Neutrophil (primary cell): ENCODE results near the gene CLMP.

Experiments used
- H3K27ac ChIP-seq: fragments of 200-600 bp; sonication (generic); 2 replicates; pipeline ENCODE4 v1.5.1; 2016; ENCODE audit warnings: mild to moderate bottlenecking, moderate library complexity
- H3K27me3 ChIP-seq: fragments of 200-600 bp; sonication (generic); 2 replicates; pipeline ENCODE4 v1.6.0; 2016; ENCODE audit warnings: mild to moderate bottlenecking
- H3K36me3 ChIP-seq: fragments of 200-600 bp; sonication (generic); 2 replicates; pipeline ENCODE4 v1.5.1; 2017
- H3K4me1 ChIP-seq, 2 experiments: fragments of 200-600 bp in 1 of 2; sonication (generic) in 1 of 2; 1 replicate in 1 of 2; 2 replicates in 1 of 2; pipeline versions ENCODE4 v1.5.1 to v1.6.1; 2013 to 2016; ENCODE audit warnings: low read depth in 1 of 2, low read length in 1 of 2, mild to moderate bottlenecking in 1 of 2, moderate library complexity in 1 of 2; ENCODE audit not compliant: control insufficient read depth in 1 of 2, insufficient read depth in 1 of 2
- H3K4me3 ChIP-seq, 2 experiments: fragments of 200-600 bp in 1 of 2; sonication (generic) in 1 of 2; 1 replicate in 1 of 2; 2 replicates in 1 of 2; pipeline ENCODE4 v1.5.1; 2013 to 2016; ENCODE audit warnings: low read depth in 1 of 2, low read length in 1 of 2, mild to moderate bottlenecking in 1 of 2, moderate library complexity in 1 of 2
- H3K9me3 ChIP-seq: fragments of 200-600 bp; sonication (generic); 2 replicates; pipeline ENCODE4 v1.5.1; 2016
- TF ChIP-seq, protein P1 (sequence below): fragments of 200-600 bp; sonication (generic); IDR thresholded peaks from 2 replicates; pipeline ENCODE4 v1.5.1; 2016; ENCODE audit warnings: antibody characterized with exemption

CLMP gene

DNA sequence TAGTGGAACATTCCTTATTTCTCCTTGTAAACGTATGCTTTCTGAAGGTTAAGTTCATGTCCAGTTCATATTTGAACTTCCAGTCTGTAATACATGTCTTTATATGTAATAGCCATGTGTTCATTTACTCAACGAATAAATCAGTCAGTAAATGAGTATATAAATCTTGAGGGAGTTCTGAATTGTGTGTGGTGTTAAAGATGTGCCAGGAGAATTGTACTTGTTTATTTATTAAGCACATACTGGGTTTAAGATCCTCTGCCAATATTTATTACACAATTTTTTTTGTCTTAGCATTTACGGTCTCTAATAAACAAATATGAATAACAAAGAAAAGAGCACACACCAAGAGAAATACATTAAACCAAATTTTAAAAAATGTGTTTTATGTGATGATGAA, 26.5 kb upstream of the CLMP start:
- Histone ChIP-seq H3K4me3 (no peak overlapping the region), H3K27me3 (no peaks in the 10 kb centered on the region), H3K4me1 (no peaks in the 10 kb centered on the region), H3K27ac (no peak overlapping the region), H3K36me3 (no peaks in the 10 kb centered on the region), H3K9me3 (no peaks in the 10 kb centered on the region)
- TF ChIP-seq, protein P1, sequence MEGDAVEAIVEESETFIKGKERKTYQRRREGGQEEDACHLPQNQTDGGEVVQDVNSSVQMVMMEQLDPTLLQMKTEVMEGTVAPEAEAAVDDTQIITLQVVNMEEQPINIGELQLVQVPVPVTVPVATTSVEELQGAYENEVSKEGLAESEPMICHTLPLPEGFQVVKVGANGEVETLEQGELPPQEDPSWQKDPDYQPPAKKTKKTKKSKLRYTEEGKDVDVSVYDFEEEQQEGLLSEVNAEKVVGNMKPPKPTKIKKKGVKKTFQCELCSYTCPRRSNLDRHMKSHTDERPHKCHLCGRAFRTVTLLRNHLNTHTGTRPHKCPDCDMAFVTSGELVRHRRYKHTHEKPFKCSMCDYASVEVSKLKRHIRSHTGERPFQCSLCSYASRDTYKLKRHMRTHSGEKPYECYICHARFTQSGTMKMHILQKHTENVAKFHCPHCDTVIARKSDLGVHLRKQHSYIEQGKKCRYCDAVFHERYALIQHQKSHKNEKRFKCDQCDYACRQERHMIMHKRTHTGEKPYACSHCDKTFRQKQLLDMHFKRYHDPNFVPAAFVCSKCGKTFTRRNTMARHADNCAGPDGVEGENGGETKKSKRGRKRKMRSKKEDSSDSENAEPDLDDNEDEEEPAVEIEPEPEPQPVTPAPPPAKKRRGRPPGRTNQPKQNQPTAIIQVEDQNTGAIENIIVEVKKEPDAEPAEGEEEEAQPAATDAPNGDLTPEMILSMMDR: no peak

DNA sequence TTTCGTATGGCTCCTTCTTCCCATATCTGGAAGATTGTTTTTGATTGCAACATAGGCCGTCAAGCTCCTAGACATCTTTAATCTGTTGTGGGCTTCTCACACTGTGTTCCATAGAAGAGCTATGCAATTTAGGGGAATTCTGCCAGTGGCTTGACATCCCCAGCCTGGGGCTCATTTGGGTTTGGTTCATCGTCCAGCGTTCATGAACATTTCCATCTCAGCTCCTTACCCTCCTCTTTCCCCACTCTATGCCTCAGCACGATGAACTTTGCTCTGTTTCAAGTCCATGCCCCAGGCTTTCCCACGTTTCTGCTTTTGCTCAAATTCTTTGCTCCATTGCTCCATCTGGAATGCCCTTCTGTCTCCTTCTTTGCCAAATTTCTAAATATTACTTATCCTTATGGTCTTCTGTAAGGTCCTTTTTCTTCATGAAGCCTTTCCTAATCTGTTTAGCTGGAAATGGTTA, 26.1 kb upstream of the CLMP start:
- Histone ChIP-seq H3K36me3 (no peaks in the 10 kb centered on the region), H3K27me3 (no peaks in the 10 kb centered on the region), H3K27ac (no peak overlapping the region), H3K4me3 (no peak overlapping the region), H3K4me1 (no peaks in the 10 kb centered on the region), H3K9me3 (no peaks in the 10 kb centered on the region)
- TF ChIP-seq, protein P1: no peak

DNA sequence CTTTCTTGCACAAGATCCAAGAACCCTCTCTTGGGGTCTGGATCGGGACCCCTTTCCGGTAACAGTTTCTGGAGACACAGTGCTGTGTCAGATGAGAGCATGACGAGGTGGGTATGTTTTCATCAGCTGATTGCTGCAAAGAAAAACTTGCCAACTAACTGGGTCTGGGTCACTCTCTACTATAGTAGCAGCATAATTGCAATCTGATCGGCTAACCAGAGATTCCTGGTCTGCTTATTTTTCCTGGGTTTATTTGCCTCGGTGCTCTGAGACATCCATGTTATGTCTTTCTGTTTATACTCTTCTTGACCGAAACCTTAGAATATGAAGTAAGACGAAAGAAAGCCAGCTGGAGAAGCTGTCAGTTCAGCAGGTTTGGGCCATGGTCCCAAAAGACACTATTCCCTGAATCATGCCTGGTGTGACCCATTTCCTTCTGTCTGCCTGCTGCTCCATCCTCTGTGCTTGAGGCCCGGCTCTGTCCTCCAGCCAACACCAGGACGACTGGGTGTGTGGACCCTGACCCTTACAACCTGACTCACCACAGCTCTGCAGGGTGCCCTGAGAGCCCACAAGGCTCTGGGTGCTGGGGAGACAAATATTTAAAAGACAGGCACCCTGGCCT, 24.1 kb upstream of the CLMP start:
- no peak overlapping the region for H3K4me3 ChIP-seq
- TF ChIP-seq, protein P1: no peak
- H3K27ac ChIP-seq: no peak overlapping the region
- no peaks in the 10 kb centered on the region for H3K4me1 ChIP-seq
- no peaks in the 10 kb centered on the region for H3K36me3 ChIP-seq
- H3K27me3 ChIP-seq: peaks cover 15% of the 10 kb centered on the region
- H3K9me3 ChIP-seq: no peaks in the 10 kb centered on the region

DNA sequence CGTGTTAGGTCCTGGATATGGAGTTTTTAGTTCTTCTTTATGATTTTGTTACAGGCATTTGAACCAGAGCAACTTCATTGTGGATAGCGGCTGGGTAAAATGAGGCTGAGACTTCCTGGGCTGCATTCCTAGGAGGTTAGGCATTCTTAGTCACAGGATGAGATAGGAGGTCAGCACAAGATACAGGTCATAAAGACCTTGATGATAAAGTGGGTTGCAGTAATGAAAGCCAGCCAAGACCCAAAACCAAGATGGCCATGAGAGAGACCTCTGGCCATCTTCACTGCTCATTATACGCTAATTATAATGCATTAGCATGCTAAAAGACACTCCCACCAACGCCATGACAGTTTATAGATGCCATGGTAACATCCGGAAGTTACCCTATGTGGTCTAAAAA, 23.4 kb upstream of the CLMP start:
- Histone ChIP-seq H3K27ac (no peak overlapping the region), H3K36me3 (no peaks in the 10 kb centered on the region), H3K27me3 (peaks cover 19% of the 10 kb centered on the region), H3K4me1 (no peaks in the 10 kb centered on the region), H3K4me3 (no peak overlapping the region), H3K9me3 (no peaks in the 10 kb centered on the region)
- TF ChIP-seq, protein P1: no peak

DNA sequence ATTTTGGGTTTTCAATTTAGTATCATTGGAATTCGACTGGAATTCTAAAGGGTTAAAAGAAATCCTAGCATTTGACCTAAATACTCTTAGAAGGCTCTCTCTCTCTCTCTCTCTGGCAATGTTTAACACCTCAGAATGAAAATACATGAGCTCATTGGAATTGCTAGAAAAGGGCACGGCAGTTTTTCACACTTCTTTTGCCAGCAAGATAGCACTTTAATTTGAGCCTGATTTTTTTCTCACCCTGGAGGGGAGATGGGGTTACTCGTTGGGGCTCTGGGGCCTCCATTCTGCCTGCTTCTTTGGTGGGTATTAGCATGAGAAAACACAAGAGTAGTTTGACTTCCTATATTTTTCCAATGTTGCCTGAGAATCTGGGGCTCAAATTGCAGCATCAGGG, 22.8 kb upstream of the CLMP start:
- Histone ChIP-seq H3K27ac (no peak overlapping the region), H3K4me1 (no peaks in the 10 kb centered on the region), H3K27me3 (peaks cover 24% of the 10 kb centered on the region), H3K36me3 (no peaks in the 10 kb centered on the region), H3K9me3 (no peaks in the 10 kb centered on the region), H3K4me3 (no peak overlapping the region)
- TF ChIP-seq, protein P1: no peak
